ENCODE data around the gene CD2BP2.

DNA sequence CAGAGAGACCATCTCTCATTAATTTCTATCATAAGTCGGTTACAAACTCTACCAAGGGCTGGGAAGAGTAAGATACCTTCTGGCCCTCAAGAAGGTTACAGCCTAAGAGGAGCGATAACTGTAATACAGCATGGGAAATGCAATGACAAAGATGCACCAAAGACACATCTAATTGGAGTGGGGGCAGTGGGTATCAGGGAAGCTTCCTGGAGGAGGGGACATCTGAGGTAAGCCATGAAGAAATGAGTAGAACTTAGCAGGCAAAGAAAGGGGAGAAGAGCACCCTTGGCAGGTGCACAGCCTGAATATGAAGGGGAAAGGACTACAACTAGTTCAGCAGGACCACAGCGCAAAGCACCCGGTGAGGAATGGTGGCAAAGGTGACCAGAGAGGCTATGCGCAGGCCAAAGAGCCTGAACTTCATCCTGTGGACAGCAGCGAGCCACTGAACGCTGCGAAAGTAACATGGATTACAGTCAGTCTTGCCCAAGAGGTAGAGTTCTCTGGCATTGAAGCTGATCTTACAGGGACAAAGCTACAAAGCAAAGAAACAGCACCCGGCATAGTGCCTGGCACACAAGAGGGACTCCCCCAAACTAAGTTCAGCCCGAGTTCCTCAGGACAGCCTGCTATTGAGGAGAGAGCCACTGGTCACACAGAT, 12.4 kb upstream of the CD2BP2 start:
- TF ChIP-seq, protein P1, sequence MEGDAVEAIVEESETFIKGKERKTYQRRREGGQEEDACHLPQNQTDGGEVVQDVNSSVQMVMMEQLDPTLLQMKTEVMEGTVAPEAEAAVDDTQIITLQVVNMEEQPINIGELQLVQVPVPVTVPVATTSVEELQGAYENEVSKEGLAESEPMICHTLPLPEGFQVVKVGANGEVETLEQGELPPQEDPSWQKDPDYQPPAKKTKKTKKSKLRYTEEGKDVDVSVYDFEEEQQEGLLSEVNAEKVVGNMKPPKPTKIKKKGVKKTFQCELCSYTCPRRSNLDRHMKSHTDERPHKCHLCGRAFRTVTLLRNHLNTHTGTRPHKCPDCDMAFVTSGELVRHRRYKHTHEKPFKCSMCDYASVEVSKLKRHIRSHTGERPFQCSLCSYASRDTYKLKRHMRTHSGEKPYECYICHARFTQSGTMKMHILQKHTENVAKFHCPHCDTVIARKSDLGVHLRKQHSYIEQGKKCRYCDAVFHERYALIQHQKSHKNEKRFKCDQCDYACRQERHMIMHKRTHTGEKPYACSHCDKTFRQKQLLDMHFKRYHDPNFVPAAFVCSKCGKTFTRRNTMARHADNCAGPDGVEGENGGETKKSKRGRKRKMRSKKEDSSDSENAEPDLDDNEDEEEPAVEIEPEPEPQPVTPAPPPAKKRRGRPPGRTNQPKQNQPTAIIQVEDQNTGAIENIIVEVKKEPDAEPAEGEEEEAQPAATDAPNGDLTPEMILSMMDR (IDR thresholded peaks at IDR 0.05), result no peak
- TF ChIP-seq POLR2A (IDR thresholded peaks at IDR 0.05), result no peak

All from thyroid gland (tissue), 4 donors.